A549 (cell line): Measurements from ENCODE around the gene CDT1. TPM values are rescaled to one million over a fixed set of nuclear protein-coding genes. Genes with fewer than 3 reads are reported as not detected.

Experiments
- ATAC-seq, 2 experiments: fragments of 200-7000 bp in 1 of 2; fragments of >200 bp in 1 of 2; cut with Nextera tagmentation in 1 of 2; cut with Tn5 transposase in 1 of 2; 3 replicates each; pipeline versions ENCODE4 v1.8.0 to v1.9.1; 2018 to 2020; ENCODE audit warnings: mild to moderate bottlenecking in 1 of 2, moderate library complexity in 1 of 2
- CTCF ChIA-PET: fragments of 300-600 bp; sonication (Branson Sonifier 250); formaldehyde crosslinking; extraction: SDS; loops from one replicate; lab custom pipeline; 2021; ENCODE audit warnings: antibody characterized with exemption, inconsistent platforms; lab: Yijun Ruan, JAX
- POLR2A ChIA-PET: fragments of 350-600 bp; formaldehyde crosslinking; extraction: SDS; loops from one replicate; lab custom pipeline; 2021; ENCODE audit warnings: antibody characterized with exemption, inconsistent platforms; lab: Yijun Ruan, JAX
- DNase-seq, 2 experiments: peaks; one replicate each; pipeline versions ENCODE4 v3.0.0 to v3.0.0-alpha.2; 2011 to 2016; ENCODE audit warnings: low read depth in 1 of 2, low spot score in 1 of 2
- FAIRE-seq: peaks from 2 replicates; lab custom pipeline; 2011; peaks lifted over from hg19 to GRCh38; lab: Jason Lieb, UNC
- H3K27ac ChIP-seq, 2 experiments: fragments of >200 bp; sonication (Bioruptor Twin); formaldehyde crosslinking; 3 replicates each; pipeline ENCODE4 v1.5.1; 2016 to 2017
- H3K4me1 ChIP-seq: fragments of >200 bp; sonication (Bioruptor Twin); formaldehyde crosslinking; 3 replicates; pipeline ENCODE4 v1.6.1; 2016
- H3K4me2 ChIP-seq: fragments of >200 bp; sonication (Bioruptor Twin); formaldehyde crosslinking; 3 replicates; pipeline ENCODE4 v1.6.1; 2016
- H3K4me3 ChIP-seq: fragments of >200 bp; sonication (Bioruptor Twin); formaldehyde crosslinking; 3 replicates; pipeline ENCODE4 v1.5.1; 2016
- H3K9me3 ChIP-seq: fragments of >200 bp; sonication (Bioruptor Twin); formaldehyde crosslinking; 3 replicates; pipeline ENCODE4 v1.6.1; 2016
- BHLHE40 ChIP-seq: IDR thresholded peaks from 2 replicates; pipeline ENCODE4 v1.6.1; 2012; ENCODE audit warnings: low read depth, low read length, inconsistent platforms
- GATA3 ChIP-seq: IDR thresholded peaks from 2 replicates; pipeline ENCODE4 v1.6.1; 2012; ENCODE audit warnings: borderline replicate concordance
- HES2 ChIP-seq: fragments of >200 bp; sonication (Bioruptor Twin); formaldehyde crosslinking; IDR thresholded peaks from 2 replicates; pipeline ENCODE4 v1.6.1; 2016
- HOXA7 ChIP-seq: fragments of 250-450 bp; sonication (Bioruptor Pico); IDR thresholded peaks from 2 replicates; pipeline ENCODE4 v1.5.0; 2020; ENCODE audit warnings: mild to moderate bottlenecking, moderate library complexity
- HOXB5 ChIP-seq: fragments of 250-450 bp; sonication (Bioruptor Pico); IDR thresholded peaks from 2 replicates; pipeline ENCODE4 v1.5.0; 2020; ENCODE audit warnings: mild to moderate bottlenecking, moderate library complexity
- JUN ChIP-seq, 2 experiments: fragments of >200 bp; sonication (Bioruptor Twin); formaldehyde crosslinking; IDR thresholded peaks; 2 replicates in 1 of 2; 3 replicates in 1 of 2; pipeline ENCODE4 v1.6.1; 2016 to 2017
- MAX ChIP-seq: IDR thresholded peaks from 2 replicates; pipeline ENCODE4 v1.6.1; 2012
- NR3C1 ChIP-seq: fragments of >200 bp; sonication (Bioruptor Twin); formaldehyde crosslinking; IDR thresholded peaks from 3 replicates; pipeline ENCODE4 v1.6.1; 2017
- PBX3 ChIP-seq: IDR thresholded peaks from 2 replicates; pipeline ENCODE4 v1.6.1; 2012
- POLR2A ChIP-seq: IDR thresholded peaks from 2 replicates; pipeline ENCODE4 v1.6.1; 2012; ENCODE audit warnings: mild to moderate bottlenecking, low read length
- RAD21 ChIP-seq, 2 experiments: fragments of >200 bp in 1 of 2; sonication (Bioruptor Twin) in 1 of 2; formaldehyde crosslinking in 1 of 2; IDR thresholded peaks in 1 of 2; conservative IDR thresholded peaks in 1 of 2; 2 replicates in 1 of 2; 3 replicates in 1 of 2; pipeline ENCODE4 v1.6.1; 2012 to 2018; ENCODE audit warnings: inconsistent platforms in 1 of 2
- RARB ChIP-seq: fragments of 250-450 bp; sonication (Bioruptor Pico); IDR thresholded peaks from 2 replicates; pipeline ENCODE4 v1.8.0; 2021; ENCODE audit warnings: mild to moderate bottlenecking, moderate library complexity
- TFCP2L1 ChIP-seq: fragments of 250-450 bp; sonication (Bioruptor Pico); IDR thresholded peaks from 2 replicates; pipeline ENCODE4 v1.5.0; 2021; ENCODE audit warnings: mild to moderate bottlenecking
- ZC3H11A ChIP-seq: fragments of 450-650 bp; IDR thresholded peaks from 2 replicates; pipeline ENCODE4 v1.6.1; 2014; ENCODE audit warnings: antibody characterized with exemption, mild to moderate bottlenecking
- WGBS: methylation state at CpG from one replicate; pipeline ENCODE4 v1.1.6; 2017; ENCODE audit errors: missing lambda C conversion rate; 5-methylcytosine and 5-hydroxymethylcytosine counted together
- polyA plus RNA-seq, 4 experiments: library from polyadenylated mRNA; depleted of rRNA in 3 of 4; stranded (reverse); fragments of >200 nt; fragmentation: RNase III in 1 of 4; extraction: RNeasy Plus Mini Kit Qiagen cat#74134 plus additional on column Dnase treatment in 1 of 4; gene quantifications; 2 replicates in 3 of 4; 3 replicates in 1 of 4; pipeline ENCODE4 v1.2.3, GENCODE V29; 2011 to 2017

The CDT1 gene
- polyA plus RNA-seq, 2 of the 4 experiments (the other 2 are of a cell fraction): 3.8 to 16.0 TPM

- FAIRE-seq: no peak
- H3K27ac ChIP-seq: no peak overlapping the region
- ATAC-seq: no peak
- H3K4me2 ChIP-seq: no peak overlapping the region
- no peaks in the 10 kb centered on the region for H3K9me3 ChIP-seq
- TF ChIP-seq RAD21 (conservative IDR thresholded peaks at IDR 0.05 in 1 of 2, IDR thresholded peaks at IDR 0.05 in 1 of 2): no peak
- peak; percentile 52; the same call in 1 of the 2 replicates for TF ChIP-seq PBX3
- peaks cover 32% of the 10 kb centered on the region for H3K4me1 ChIP-seq
- CTCF ChIA-PET: interaction anchor here (1.4 kb wide), 1 partner anchor 65 kb away, joined by 6 read pairs; no protein-coding TSS in a partner anchor
- no peak for DNase-seq
- no peak overlapping the region for H3K4me3 ChIP-seq
- POLR2A ChIA-PET: no interaction called here
- 87% methylated on average over 25 of the region's 26 CpGs for whole genome bisulfite sequencing
Measured at GRCh38 chr16:88807626-88808453, 4.3 kb downstream of the CDT1 start.

- POLR2A ChIA-PET: interaction anchor here (3.8 kb wide), 1 partner anchor 25 kb away, joined by 18 read pairs; the partner anchor contains the start of gene PIEZO1
- peak overlapping the region in 1 of 2 experiments; percentile 98; a peak in 1 of 6 replicates for H3K27ac ChIP-seq
Measured at GRCh38 chr16:88809068-88809675, 5.6 kb downstream of the CDT1 start.

GRCh38 chr16:88809676-88810165 is 6.1 kb downstream of the CDT1 start:
- no peak for FAIRE-seq
- H3K27ac ChIP-seq: peak overlapping the region in 1 of 2 experiments; percentile 98; a peak in 3 of 6 replicates
- no peak for ATAC-seq

More at GRCh38 chr16:88809068-88809675, 5.6 kb downstream of the CDT1 start:
- no peak overlapping the region for H3K4me2 ChIP-seq
- peaks cover 34% of the 10 kb centered on the region for H3K4me1 ChIP-seq
- H3K4me3 ChIP-seq: no peak overlapping the region
- ATAC-seq (no peak), FAIRE-seq (no peak), DNase-seq (peak in 1 of 2 experiments; percentile 44)
- 89% methylated on average over 9 of the region's 10 CpGs for WGBS
- TF ChIP-seq MAX (0 out of 2 replicates have a peak, but pooled peaks have one; percentile 16), HES2 (no peak), GATA3 (peak; percentile 0; the same call in 1 of the 2 replicates), BHLHE40 (no peak), PBX3 (peak; percentile 71), NR3C1 (no peak), JUN (IDR thresholded peaks at IDR 0.05) (peak in 1 of 2 experiments; percentile 46; a peak in 1 of 5 replicates), POLR2A (0 out of 2 replicates have a peak, but pooled peaks have one; percentile 7), RARB (CRISPR knock-in tag) (no peak)
- CTCF ChIA-PET: interaction anchor here (0.7 to 1.1 kb wide), 6 partner anchors 25 to 407 kb away, joined by 3 to 7 read pairs (median 3); partner anchors contain the start of genes GALNS and TRAPPC2L
- no peaks in the 10 kb centered on the region for H3K9me3 ChIP-seq

More at GRCh38 chr16:88809676-88810165, 6.1 kb downstream of the CDT1 start:
- Histone ChIP-seq H3K9me3 (no peaks in the 10 kb centered on the region), H3K4me2 (peak overlapping the region; percentile 99), H3K4me1 (peaks cover 29% of the 10 kb centered on the region), H3K4me3 (peak overlapping the region; percentile 83; the same call in 2 of the 3 replicates)
- no peak for DNase-seq
- ChIA-PET CTCF (interaction anchor here (0.7 to 1.2 kb wide), 6 partner anchors 26 to 407 kb away, joined by 3 to 7 read pairs (median 4); partner anchors contain the start of genes GALNS and TRAPPC2L), POLR2A (interaction anchor here (1.3 to 4.8 kb wide), 3 partner anchors 10 to 48 kb away, joined by 6 to 33 read pairs (median 18); partner anchors contain the start of genes GALNS, PIEZO1 and TRAPPC2L)
- 86% methylated on average over 6 of the region's 10 CpGs for WGBS
- TF ChIP-seq TFCP2L1 (no peak), ZC3H11A (no peak), RARB (CRISPR knock-in tag) (no peak), HOXB5 (CRISPR knock-in tag) (no peak), HOXA7 (CRISPR knock-in tag) (0 out of 2 replicates have a peak, but pooled peaks have one; percentile 23)
